ENCODE results near the gene ARMH3. TPM values are rescaled to one million over a fixed set of nuclear protein-coding genes. Genes with fewer than 3 reads are reported as not detected.

The ARMH3 gene
- total RNA-seq, 1 donor = 13.6 TPM

DNA sequence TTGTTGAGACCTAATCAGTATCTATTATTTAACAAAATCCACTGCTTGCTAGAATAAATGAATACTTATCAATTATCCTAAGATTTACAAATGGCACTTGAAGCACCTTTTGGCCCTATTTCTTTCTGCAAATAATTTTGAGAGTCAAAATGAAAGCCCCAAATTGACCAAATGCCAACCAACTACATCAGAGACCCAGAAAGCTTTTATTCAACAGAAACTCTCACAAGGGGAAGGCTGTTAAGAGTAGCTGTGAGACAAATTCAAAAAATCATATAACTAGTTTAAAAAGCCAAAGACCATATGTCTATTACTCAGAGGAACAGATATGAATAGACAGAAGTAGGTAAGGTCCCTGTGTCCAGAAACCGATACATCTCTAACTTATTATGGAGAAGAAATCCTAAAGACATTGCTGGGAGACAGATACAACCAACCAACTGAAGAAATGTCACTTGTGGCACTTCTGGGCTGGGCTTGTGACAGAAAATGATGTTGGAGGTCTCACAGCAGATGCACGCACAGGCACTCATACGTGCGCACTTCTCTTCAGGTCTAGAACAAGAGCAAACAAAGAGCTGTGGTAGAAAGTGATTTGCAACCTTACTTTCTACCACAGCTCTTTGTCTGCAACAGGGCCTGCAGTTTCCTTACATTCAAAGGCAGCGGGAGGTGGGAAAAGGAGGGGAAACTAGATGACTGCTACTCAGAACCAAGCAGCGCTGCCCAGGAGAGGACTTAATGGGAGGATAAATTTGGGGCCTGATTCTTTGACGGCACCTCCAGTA, 153.7 kb downstream of the ARMH3 start:
- DNase-seq (ENCODE audit: low read depth) = no peak
- H3K4me3 ChIP-seq (ENCODE audit: low read depth, low read length) = no peak overlapping the region
- no peak for TF ChIP-seq CTCF (IDR thresholded peaks at IDR 0.05; ENCODE audit: insufficient read depth, low read length)

DNA sequence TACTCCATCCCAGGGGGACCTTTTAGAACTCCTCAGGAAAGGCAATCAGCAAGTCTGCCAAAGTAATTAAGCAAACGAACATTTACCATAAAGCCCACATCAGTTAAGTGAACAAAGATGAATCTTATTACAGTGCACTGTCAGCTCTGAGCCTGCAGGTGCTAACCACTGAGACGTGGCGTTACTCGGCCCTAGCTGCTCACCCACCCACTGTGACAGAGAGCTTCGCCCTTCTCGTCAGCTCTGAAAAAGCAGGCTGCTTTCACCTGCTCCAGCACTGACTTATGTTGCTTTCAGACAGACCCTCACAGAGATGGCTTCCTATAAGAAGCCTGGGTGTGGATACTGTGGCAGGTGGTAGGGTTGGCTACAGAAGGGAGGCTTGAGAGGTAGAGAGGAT, 154.6 kb downstream of the ARMH3 start:
- DNase-seq (ENCODE audit: low read depth) = no peak
- TF ChIP-seq CTCF (IDR thresholded peaks at IDR 0.05; ENCODE audit: insufficient read depth, low read length) = no peak
- H3K4me3 ChIP-seq (ENCODE audit: low read depth, low read length) = no peak overlapping the region

- TF ChIP-seq CTCF (IDR thresholded peaks at IDR 0.05; ENCODE audit: insufficient read depth, low read length) = no peak
- H3K4me3 ChIP-seq (ENCODE audit: low read depth, low read length) = no peak overlapping the region
- peak; percentile 43 for DNase-seq (ENCODE audit: low read depth)
These were observed 158.3 kb downstream of the ARMH3 start for GRCh38 chr10:101897633-101898032.

DNA sequence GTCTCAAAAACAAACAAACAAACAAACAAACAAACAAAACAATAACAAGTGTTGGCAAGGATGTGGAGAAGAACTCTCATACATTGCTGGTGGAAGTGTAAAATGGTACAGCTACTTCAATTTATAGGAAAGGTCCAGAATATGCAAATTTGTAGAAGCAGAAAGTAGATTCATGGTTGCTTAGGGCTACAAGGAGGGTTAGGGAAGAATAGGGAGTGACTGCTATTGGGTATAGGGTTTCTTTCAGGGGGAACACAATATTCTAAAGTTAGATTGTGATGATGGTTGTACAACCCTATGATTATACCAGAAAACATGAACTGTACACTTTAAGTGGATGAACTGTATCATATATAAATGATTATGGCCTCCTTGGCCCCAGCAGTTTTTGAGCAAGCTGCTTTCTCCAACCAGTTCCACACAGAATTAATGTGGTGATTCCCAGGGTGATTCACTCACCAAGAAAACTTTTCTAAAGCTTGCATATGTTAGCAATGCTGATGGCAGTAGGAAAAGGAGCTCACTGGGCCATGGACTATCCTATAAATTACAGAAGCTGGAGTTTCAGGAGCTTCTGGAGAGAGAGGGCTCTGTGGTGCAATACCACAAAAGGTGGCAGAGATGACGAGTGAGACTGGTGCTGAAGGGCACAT, 159.6 kb downstream of the ARMH3 start:
- no peak for TF ChIP-seq CTCF (IDR thresholded peaks at IDR 0.05; ENCODE audit: insufficient read depth, low read length)
- H3K4me3 ChIP-seq (ENCODE audit: low read depth, low read length) = no peak overlapping the region
- no peak for DNase-seq (ENCODE audit: low read depth)

DNA sequence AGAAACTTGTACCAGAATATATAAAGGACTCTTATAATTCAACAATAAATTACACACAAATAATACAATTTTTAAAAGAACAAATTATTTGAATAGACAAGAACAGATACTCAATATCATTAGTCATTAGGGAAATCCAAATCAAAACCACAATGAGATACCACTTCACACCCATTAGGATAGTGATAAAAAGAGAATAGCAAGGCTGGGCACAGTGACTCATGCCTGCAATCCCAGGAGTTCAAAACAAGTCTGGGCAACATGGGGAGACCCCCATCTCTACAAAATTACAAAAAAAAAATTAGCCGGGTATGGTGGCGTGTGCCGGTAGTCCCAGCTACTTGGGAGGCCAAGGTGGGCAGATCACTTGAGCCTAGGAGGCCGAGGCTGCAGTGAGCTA, 160.2 kb downstream of the ARMH3 start:
- TF ChIP-seq CTCF (IDR thresholded peaks at IDR 0.05; ENCODE audit: insufficient read depth, low read length) = no peak
- no peak for DNase-seq (ENCODE audit: low read depth)
- no peak overlapping the region for H3K4me3 ChIP-seq (ENCODE audit: low read depth, low read length)

GRCh38 chr10:101894742-101895141, 161.2 kb downstream of the ARMH3 start:
- no peak overlapping the region for H3K4me3 ChIP-seq (ENCODE audit: low read depth, low read length)
- no peak for DNase-seq (ENCODE audit: low read depth)
- no peak for TF ChIP-seq CTCF (IDR thresholded peaks at IDR 0.05; ENCODE audit: insufficient read depth, low read length)
